PFSK-1 (cell line): ENCODE measurements around the gene CNTNAP2.

Source experiments
- FOXP2 ChIP-seq: optimal IDR thresholded peaks from 2 replicates; pipeline ENCODE3; 2011; ENCODE audit warnings: borderline replicate concordance, control low read depth, inconsistent platforms; ENCODE audit not compliant: insufficient read depth; ENCODE audit errors: extremely low read length, extremely low read depth
- POLR2AphosphoS5 ChIP-seq: IDR thresholded peaks from 2 replicates; pipeline ENCODE4 v1.6.1; 2012; ENCODE audit warnings: low read depth, mild to moderate bottlenecking, control low read depth, low read length, moderate library complexity
- REST ChIP-seq, 2 experiments: IDR thresholded peaks; 2 replicates each; pipeline versions ENCODE4 v1.6.1 to v1.8.0; 2011 to 2012; ENCODE audit warnings: low read depth in 2 of 2, low read length in 2 of 2, control low read depth in 1 of 2, inconsistent platforms in 1 of 2, mild to moderate bottlenecking in 1 of 2, moderate library complexity in 1 of 2; ENCODE audit not compliant: insufficient read depth in 1 of 2
- SIN3A ChIP-seq: IDR thresholded peaks from 2 replicates; pipeline ENCODE4 v1.6.1; 2012; ENCODE audit warnings: mild to moderate bottlenecking, low read length, moderate library complexity, borderline replicate concordance; ENCODE audit not compliant: insufficient read depth
- TAF1 ChIP-seq: IDR thresholded peaks from 2 replicates; pipeline ENCODE4 v1.6.1; 2012; ENCODE audit warnings: low read length, control low read depth, borderline replicate concordance; ENCODE audit not compliant: insufficient read depth

Gene CNTNAP2

GRCh38 chr7:147796581-147796980 is 1680.0 kb downstream of the CNTNAP2 start:
- no peak for TF ChIP-seq POLR2AphosphoS5

- TF ChIP-seq TAF1 (no peak), REST (IDR thresholded peaks at IDR 0.05; ENCODE audit: insufficient read depth in 1 of 2, low read depth in 2 of 2, low read length in 2 of 2) (no peak), POLR2AphosphoS5 (no peak), SIN3A (no peak), FOXP2 (no peak)
Observed at GRCh38 chr7:147798001-147798400, 1681.4 kb downstream of the CNTNAP2 start.

- no peak for TF ChIP-seq TAF1
- no peak for TF ChIP-seq FOXP2
- TF ChIP-seq SIN3A: no peak
- TF ChIP-seq REST (IDR thresholded peaks at IDR 0.05; ENCODE audit: insufficient read depth in 1 of 2, low read depth in 2 of 2, low read length in 2 of 2): no peak
- no peak for TF ChIP-seq POLR2AphosphoS5
Observed at GRCh38 chr7:147803151-147803550, 1686.5 kb downstream of the CNTNAP2 start.

GRCh38 chr7:147803606-147804005 is 1687.0 kb downstream of the CNTNAP2 start:
- TF ChIP-seq REST (IDR thresholded peaks at IDR 0.05; ENCODE audit: insufficient read depth in 1 of 2, low read depth in 2 of 2, low read length in 2 of 2) (no peak), TAF1 (no peak)

GRCh38 chr7:147804032-147804431 is 1687.4 kb downstream of the CNTNAP2 start:
- TF ChIP-seq TAF1 (no peak), SIN3A (no peak), REST (IDR thresholded peaks at IDR 0.05; ENCODE audit: insufficient read depth in 1 of 2, low read depth in 2 of 2, low read length in 2 of 2) (no peak), POLR2AphosphoS5 (no peak)
